Measurements from ENCODE around the gene CYP2W1.

Gene CYP2W1, protein sequence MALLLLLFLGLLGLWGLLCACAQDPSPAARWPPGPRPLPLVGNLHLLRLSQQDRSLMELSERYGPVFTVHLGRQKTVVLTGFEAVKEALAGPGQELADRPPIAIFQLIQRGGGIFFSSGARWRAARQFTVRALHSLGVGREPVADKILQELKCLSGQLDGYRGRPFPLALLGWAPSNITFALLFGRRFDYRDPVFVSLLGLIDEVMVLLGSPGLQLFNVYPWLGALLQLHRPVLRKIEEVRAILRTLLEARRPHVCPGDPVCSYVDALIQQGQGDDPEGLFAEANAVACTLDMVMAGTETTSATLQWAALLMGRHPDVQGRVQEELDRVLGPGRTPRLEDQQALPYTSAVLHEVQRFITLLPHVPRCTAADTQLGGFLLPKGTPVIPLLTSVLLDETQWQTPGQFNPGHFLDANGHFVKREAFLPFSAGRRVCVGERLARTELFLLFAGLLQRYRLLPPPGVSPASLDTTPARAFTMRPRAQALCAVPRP

GRCh38 chr7:983004-983615, at the start of gene CYP2W1:
CYP2W1 (plus strand) TSS chr7:983181; CDS start chr7:983212, 31 bp downstream.
- no peaks in the 10 kb centered on the region for H3K9me3 ChIP-seq (ENCODE audit: control insufficient read depth, insufficient read depth, low read depth, low read length)
- H3K36me3 ChIP-seq (ENCODE audit: control insufficient read depth, insufficient read depth, low read length): no peaks in the 10 kb centered on the region
- H3K9ac ChIP-seq (ENCODE audit: low read length): no peak within 1 kb of the TSS
- H3K4me3 ChIP-seq (ENCODE audit: low read depth, low read length): no peak within 1 kb of the TSS
- H3K27ac ChIP-seq (ENCODE audit: low read depth, low read length): no peak within 1 kb of the TSS; the same call in 1 of the 2 replicates
- H3K4me1 ChIP-seq (ENCODE audit: control insufficient read depth, insufficient read depth, low read length): no peaks in the 10 kb centered on the region
- H3K27me3 ChIP-seq (ENCODE audit: control insufficient read depth, insufficient read depth, low read length): no peaks in the 10 kb centered on the region

GRCh38 chr7:934469-935163, 48.4 kb upstream of the CYP2W1 start:
- peaks cover 4% of the 10 kb centered on the region; the same call in 1 of the 2 replicates for H3K4me1 ChIP-seq (ENCODE audit: control insufficient read depth, insufficient read depth, low read length)
- no peaks in the 10 kb centered on the region for H3K27me3 ChIP-seq (ENCODE audit: control insufficient read depth, insufficient read depth, low read length)
- H3K9ac ChIP-seq (ENCODE audit: low read length): no peak overlapping the region
- H3K9me3 ChIP-seq (ENCODE audit: control insufficient read depth, insufficient read depth, low read depth, low read length): no peaks in the 10 kb centered on the region
- no peak overlapping the region for H3K4me3 ChIP-seq (ENCODE audit: low read depth, low read length)
- H3K36me3 ChIP-seq (ENCODE audit: control insufficient read depth, insufficient read depth, low read length): no peaks in the 10 kb centered on the region
- no peak overlapping the region for H3K27ac ChIP-seq (ENCODE audit: low read depth, low read length)

GRCh38 chr7:935164-935873, 47.7 kb upstream of the CYP2W1 start:
- peaks cover 4% of the 10 kb centered on the region; the same call in 1 of the 2 replicates for H3K4me1 ChIP-seq (ENCODE audit: control insufficient read depth, insufficient read depth, low read length)

GRCh38 chr7:935874-936385, 47.1 kb upstream of the CYP2W1 start:
- Histone ChIP-seq H3K9me3 (ENCODE audit: control insufficient read depth, insufficient read depth, low read depth, low read length) (no peaks in the 10 kb centered on the region), H3K4me1 (ENCODE audit: control insufficient read depth, insufficient read depth, low read length) (peaks cover 4% of the 10 kb centered on the region; the same call in 1 of the 2 replicates), H3K9ac (ENCODE audit: low read length) (no peak overlapping the region), H3K27ac (ENCODE audit: low read depth, low read length) (no peak overlapping the region), H3K4me3 (ENCODE audit: low read depth, low read length) (no peak overlapping the region), H3K36me3 (ENCODE audit: control insufficient read depth, insufficient read depth, low read length) (no peaks in the 10 kb centered on the region), H3K27me3 (ENCODE audit: control insufficient read depth, insufficient read depth, low read length) (peaks cover under 1% of the 10 kb centered on the region; the same call in 1 of the 2 replicates)

More at GRCh38 chr7:935164-935873, 47.7 kb upstream of the CYP2W1 start:
- H3K27ac ChIP-seq (ENCODE audit: low read depth, low read length): no peak overlapping the region
- H3K27me3 ChIP-seq (ENCODE audit: control insufficient read depth, insufficient read depth, low read length): no peaks in the 10 kb centered on the region; the same call in 1 of the 2 replicates
- H3K36me3 ChIP-seq (ENCODE audit: control insufficient read depth, insufficient read depth, low read length): no peaks in the 10 kb centered on the region
- no peak overlapping the region for H3K9ac ChIP-seq (ENCODE audit: low read length)
- H3K4me3 ChIP-seq (ENCODE audit: low read depth, low read length): no peak overlapping the region
- H3K9me3 ChIP-seq (ENCODE audit: control insufficient read depth, insufficient read depth, low read depth, low read length): no peaks in the 10 kb centered on the region

- Histone ChIP-seq H3K27me3 (ENCODE audit: control insufficient read depth, insufficient read depth, low read length) (peaks cover 6% of the 10 kb centered on the region; the same call in 1 of the 2 replicates), H3K4me3 (ENCODE audit: low read depth, low read length) (no peak overlapping the region), H3K4me1 (ENCODE audit: control insufficient read depth, insufficient read depth, low read length) (peaks cover 4% of the 10 kb centered on the region; the same call in 1 of the 2 replicates), H3K36me3 (ENCODE audit: control insufficient read depth, insufficient read depth, low read length) (no peaks in the 10 kb centered on the region), H3K9ac (ENCODE audit: low read length) (peak overlapping the region; percentile 4), H3K9me3 (ENCODE audit: control insufficient read depth, insufficient read depth, low read depth, low read length) (no peaks in the 10 kb centered on the region), H3K27ac (ENCODE audit: low read depth, low read length) (no peak overlapping the region)
These were observed 46.5 kb upstream of the CYP2W1 start for GRCh38 chr7:936386-937054.

GRCh38 chr7:937856-938484, 45.0 kb upstream of the CYP2W1 start:
- no peak overlapping the region for H3K4me3 ChIP-seq (ENCODE audit: low read depth, low read length)
- H3K9me3 ChIP-seq (ENCODE audit: control insufficient read depth, insufficient read depth, low read depth, low read length): no peaks in the 10 kb centered on the region
- H3K27ac ChIP-seq (ENCODE audit: low read depth, low read length): no peak overlapping the region
- peaks cover 4% of the 10 kb centered on the region; the same call in 1 of the 2 replicates for H3K4me1 ChIP-seq (ENCODE audit: control insufficient read depth, insufficient read depth, low read length)
- no peak overlapping the region for H3K9ac ChIP-seq (ENCODE audit: low read length)
- peaks cover 16% of the 10 kb centered on the region; the same call in 1 of the 2 replicates for H3K27me3 ChIP-seq (ENCODE audit: control insufficient read depth, insufficient read depth, low read length)
- H3K36me3 ChIP-seq (ENCODE audit: control insufficient read depth, insufficient read depth, low read length): no peaks in the 10 kb centered on the region

DNA sequence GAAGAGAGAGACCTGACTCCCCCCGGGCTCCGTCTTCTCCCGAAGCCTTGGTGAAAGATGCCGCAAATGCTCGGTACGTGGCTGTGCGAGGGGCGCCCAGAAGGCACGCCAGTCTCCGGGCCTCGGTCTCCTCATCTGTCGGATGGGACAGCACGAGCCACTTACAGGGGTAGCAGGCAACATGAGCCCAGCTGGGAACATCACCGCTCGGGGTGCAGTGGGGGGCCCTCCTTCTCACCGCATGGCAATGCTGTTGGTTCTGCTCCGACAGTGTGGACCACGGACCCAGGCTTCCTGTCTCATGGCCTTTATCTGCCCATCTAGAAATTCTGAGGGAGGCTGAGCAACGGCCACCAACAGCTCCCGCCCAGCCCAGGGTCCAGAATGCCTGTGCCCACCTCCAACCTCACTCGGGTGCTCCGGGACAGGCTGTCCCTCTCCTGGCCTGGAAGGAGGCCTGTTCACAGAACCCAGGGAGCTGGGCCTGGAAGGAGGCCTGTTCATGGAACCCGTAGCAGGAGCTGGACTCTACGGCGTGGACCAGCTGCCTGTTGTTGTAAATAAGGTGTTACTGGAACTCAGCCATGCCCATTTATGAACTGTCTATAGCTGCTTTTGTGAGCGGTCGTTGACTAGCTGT, 44.3 kb upstream of the CYP2W1 start:
- Histone ChIP-seq H3K9ac (ENCODE audit: low read length) (no peak overlapping the region), H3K36me3 (ENCODE audit: control insufficient read depth, insufficient read depth, low read length) (no peaks in the 10 kb centered on the region), H3K9me3 (ENCODE audit: control insufficient read depth, insufficient read depth, low read depth, low read length) (no peaks in the 10 kb centered on the region), H3K27ac (ENCODE audit: low read depth, low read length) (no peak overlapping the region), H3K4me1 (ENCODE audit: control insufficient read depth, insufficient read depth, low read length) (peaks cover 4% of the 10 kb centered on the region; the same call in 1 of the 2 replicates), H3K27me3 (ENCODE audit: control insufficient read depth, insufficient read depth, low read length) (peaks cover 18% of the 10 kb centered on the region; the same call in 1 of the 2 replicates), H3K4me3 (ENCODE audit: low read depth, low read length) (no peak overlapping the region)

DNA sequence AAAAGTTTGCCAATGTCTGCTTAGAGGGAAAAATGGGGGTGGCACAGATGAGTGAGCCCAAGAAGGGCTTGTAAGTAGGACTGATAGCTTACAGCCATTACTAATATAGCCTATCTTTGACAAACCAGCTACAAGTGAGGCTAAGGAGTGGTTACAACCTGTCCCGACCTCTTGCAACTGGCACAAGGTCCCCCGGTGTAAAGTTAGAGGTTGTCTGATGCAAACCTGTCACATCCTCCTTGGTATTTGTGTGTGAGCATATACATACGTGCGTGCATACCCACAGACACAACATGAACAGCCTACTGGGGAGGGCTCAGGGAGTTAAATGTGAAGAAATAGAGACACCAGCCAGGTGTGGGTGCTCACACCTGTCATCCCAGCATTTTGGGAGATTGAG, 43.1 kb upstream of the CYP2W1 start:
- Histone ChIP-seq H3K27ac (ENCODE audit: low read depth, low read length) (no peak overlapping the region), H3K36me3 (ENCODE audit: control insufficient read depth, insufficient read depth, low read length) (no peaks in the 10 kb centered on the region), H3K27me3 (ENCODE audit: control insufficient read depth, insufficient read depth, low read length) (peaks cover 18% of the 10 kb centered on the region; the same call in 1 of the 2 replicates), H3K4me1 (ENCODE audit: control insufficient read depth, insufficient read depth, low read length) (peaks cover 2% of the 10 kb centered on the region; the same call in 1 of the 2 replicates), H3K9me3 (ENCODE audit: control insufficient read depth, insufficient read depth, low read depth, low read length) (no peaks in the 10 kb centered on the region), H3K9ac (ENCODE audit: low read length) (no peak overlapping the region), H3K4me3 (ENCODE audit: low read depth, low read length) (no peak overlapping the region)

DNA sequence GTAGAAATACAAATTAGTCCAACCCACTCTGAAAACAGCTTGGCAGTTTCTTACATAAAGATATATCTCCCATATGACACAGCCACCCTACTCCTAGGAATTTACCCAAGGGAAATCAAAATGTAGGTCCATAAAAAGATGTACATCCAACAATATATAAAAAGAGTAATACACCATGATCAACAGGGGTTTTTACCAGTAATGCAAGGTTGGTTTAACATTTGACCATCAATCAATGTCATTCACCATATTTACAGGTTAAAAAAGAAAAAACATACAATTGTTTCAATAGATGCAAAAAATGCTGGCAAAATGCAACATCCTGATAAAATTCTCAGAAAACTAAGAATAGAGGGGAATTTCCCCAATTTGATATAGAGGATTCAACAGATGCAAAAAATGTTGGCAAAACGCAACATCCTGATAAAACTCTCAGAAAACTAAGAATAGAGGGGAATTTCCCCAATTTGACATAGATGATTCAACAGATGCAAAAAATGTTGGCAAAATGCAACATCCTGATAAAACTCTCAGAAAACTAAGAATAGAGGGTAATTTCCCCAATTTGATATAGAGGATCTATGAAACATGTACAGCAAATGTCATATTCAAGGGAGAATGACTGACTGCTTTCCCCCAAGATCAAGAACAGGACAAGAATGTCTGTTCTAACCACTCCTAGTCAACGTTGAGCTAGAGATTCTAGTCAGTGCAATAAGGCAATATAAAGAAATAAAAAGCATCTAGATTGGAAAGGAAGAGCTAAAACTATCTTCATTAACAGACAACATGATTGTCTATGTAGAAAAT, 42.2 kb upstream of the CYP2W1 start:
- H3K27ac ChIP-seq (ENCODE audit: low read depth, low read length): no peak overlapping the region
- H3K36me3 ChIP-seq (ENCODE audit: control insufficient read depth, insufficient read depth, low read length): no peaks in the 10 kb centered on the region
- H3K27me3 ChIP-seq (ENCODE audit: control insufficient read depth, insufficient read depth, low read length): peaks cover 18% of the 10 kb centered on the region; the same call in 1 of the 2 replicates
- peaks cover 11% of the 10 kb centered on the region for H3K4me1 ChIP-seq (ENCODE audit: control insufficient read depth, insufficient read depth, low read length)
- H3K9ac ChIP-seq (ENCODE audit: low read length): no peak overlapping the region
- H3K4me3 ChIP-seq (ENCODE audit: low read depth, low read length): no peak overlapping the region
- no peaks in the 10 kb centered on the region for H3K9me3 ChIP-seq (ENCODE audit: control insufficient read depth, insufficient read depth, low read depth, low read length)

Measured in HUES6 (cell line).